ENCODE data around the gene LGALS9B. TPM values are rescaled to one million over a fixed set of nuclear protein-coding genes. Genes with fewer than 3 reads are reported as not detected.
"Not testable (repeated sequence)": the region's sequence is repeated elsewhere in the genome, so short reads cannot be mapped to it uniquely, and the experiment has no call there.

The LGALS9B gene
- total RNA-seq: 10 to 100 TPM in 3 of 5 donors, 1 to 10 TPM in 2; 2.2 to 48.7 (median 13.4) TPM
- 100 to 1,000 TPM in 1 of 3 donors, 1 to 10 TPM in 2; 1.3 to 131 (median 7.9) TPM for polyA plus RNA-seq
- long read RNA-seq, donor 1: 0 reads
- long read RNA-seq, donor 2, partial matches to known transcripts: 0 of 1 reads
- long read RNA-seq, donor 2, other reads (novel, unspliced or antisense): 0 of 1 reads
- long read RNA-seq, donor 3: 0 reads
- long read RNA-seq, donor 4: 0 reads
- long read RNA-seq, donor 5: 0 reads
- long read RNA-seq, donor 6: 0 reads
- long read RNA-seq, donor 7, partial matches to known transcripts: 0 of 1 reads
- long read RNA-seq, donor 7, other reads (novel, unspliced or antisense): 0 of 1 reads
- long read RNA-seq, donor 8: 0 reads
- long read RNA-seq, donor 9: 0 reads
- long read RNA-seq, donor 10, partial matches to known transcripts: 0 of 2 reads
- long read RNA-seq, donor 10, other reads (novel, unspliced or antisense): 0 of 2 reads

- intact Hi-C loops (cut with DNase I; ENCODE audit: low total_unique reads); H3K4me3 ChIP-seq; H3K4me1 ChIP-seq; H3K9me3 ChIP-seq; DNase-seq; H3K36me3 ChIP-seq; H3K27me3 ChIP-seq: not testable (repeated sequence)
- WGBS, 5 donors: 33% methylated on average over 1 of the region's 4 CpGs; no CpG with 5 or more reads in 4 of the 5 donors
- peak within 1 kb of the TSS in 3 of 5 donors; percentile 32 to 70 (median 46) for H3K27ac ChIP-seq
These were observed at the start of gene LGALS9B for GRCh38 chr17:20467447-20467846. LGALS9B (minus strand) TSS chr17:20467539; CDS start chr17:20467470, 69 bp downstream.

- H3K4me3 ChIP-seq; H3K9me3 ChIP-seq; DNase-seq; intact Hi-C loops (cut with DNase I; ENCODE audit: low total_unique reads); H3K4me1 ChIP-seq; H3K27ac ChIP-seq; H3K27me3 ChIP-seq; H3K36me3 ChIP-seq: not testable (repeated sequence)
- 83 to 95% (median 91%) methylated on average over 4 to 14 of the region's 17 CpGs; no CpG with 5 or more reads in 1 of the 5 donors for WGBS, 5 donors
These were observed 49.6 kb upstream of the LGALS9B start for GRCh38 chr17:20516986-20517385.

GRCh38 chr17:20515099-20515498, 47.8 kb upstream of the LGALS9B start:
- H3K4me1 ChIP-seq; H3K4me3 ChIP-seq; intact Hi-C loops (cut with DNase I; ENCODE audit: low total_unique reads); DNase-seq; H3K27me3 ChIP-seq; H3K27ac ChIP-seq; H3K36me3 ChIP-seq; H3K9me3 ChIP-seq: not testable (repeated sequence)
- WGBS, 5 donors: 80 to 96% (median 88%) methylated on average over 4 to 9 of the region's 10 CpGs

GRCh38 chr17:20513539-20513938, 46.2 kb upstream of the LGALS9B start:
- DNase-seq; intact Hi-C loops (cut with DNase I; ENCODE audit: low total_unique reads); H3K4me3 ChIP-seq; H3K9me3 ChIP-seq; H3K27me3 ChIP-seq; H3K4me1 ChIP-seq; H3K27ac ChIP-seq; H3K36me3 ChIP-seq: not testable (repeated sequence)
- 78 to 100% (median 94%) methylated on average over 1 to 2 of the region's 9 CpGs for WGBS, 5 donors

- intact Hi-C loops (cut with DNase I; ENCODE audit: low total_unique reads); H3K4me1 ChIP-seq; H3K36me3 ChIP-seq; H3K27me3 ChIP-seq; DNase-seq; H3K4me3 ChIP-seq; H3K9me3 ChIP-seq; H3K27ac ChIP-seq: not testable (repeated sequence)
- no CpG with 5 or more reads among the region's 18 CpGs for WGBS, 5 donors
These were observed 45.0 kb upstream of the LGALS9B start for GRCh38 chr17:20512378-20512777.

DNA sequence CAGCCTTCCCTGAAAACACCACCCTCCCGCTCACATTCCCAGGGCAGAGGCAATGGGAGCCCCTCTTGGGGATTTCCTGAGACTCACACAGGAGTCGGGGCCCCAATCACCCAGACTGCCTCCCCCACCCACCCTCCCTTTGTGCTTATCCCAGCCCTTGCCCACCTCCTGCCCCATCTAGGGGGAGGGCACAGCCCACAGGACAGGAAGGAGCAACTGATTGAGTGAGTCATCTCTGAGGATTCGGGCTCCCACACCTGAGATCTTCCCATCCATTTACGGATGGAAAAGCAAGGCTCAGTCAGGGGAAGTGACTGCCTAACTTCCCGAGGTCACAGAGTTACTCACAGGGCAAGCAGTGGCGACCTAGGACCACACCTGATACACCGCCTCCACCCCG, 44.4 kb upstream of the LGALS9B start:
- not testable (repeated sequence) for H3K36me3 ChIP-seq, H3K27ac ChIP-seq
- no CpG with 5 or more reads among the region's 8 CpGs for WGBS, 5 donors

GRCh38 chr17:20505333-20505732, 38.0 kb upstream of the LGALS9B start:
- H3K9me3 ChIP-seq; intact Hi-C loops (cut with DNase I; ENCODE audit: low total_unique reads); H3K27me3 ChIP-seq; H3K4me3 ChIP-seq; H3K4me1 ChIP-seq; DNase-seq; H3K27ac ChIP-seq; H3K36me3 ChIP-seq: not testable (repeated sequence)
- 79 to 87% (median 81%) methylated on average over 2 to 5 of the region's 16 CpGs; no CpG with 5 or more reads in 2 of the 5 donors for WGBS, 5 donors

More for the DNA sequence above, 44.4 kb upstream of the LGALS9B start:
- H3K4me3 ChIP-seq; H3K9me3 ChIP-seq; H3K4me1 ChIP-seq; H3K27me3 ChIP-seq; intact Hi-C loops (cut with DNase I; ENCODE audit: low total_unique reads); DNase-seq: not testable (repeated sequence)

DNA sequence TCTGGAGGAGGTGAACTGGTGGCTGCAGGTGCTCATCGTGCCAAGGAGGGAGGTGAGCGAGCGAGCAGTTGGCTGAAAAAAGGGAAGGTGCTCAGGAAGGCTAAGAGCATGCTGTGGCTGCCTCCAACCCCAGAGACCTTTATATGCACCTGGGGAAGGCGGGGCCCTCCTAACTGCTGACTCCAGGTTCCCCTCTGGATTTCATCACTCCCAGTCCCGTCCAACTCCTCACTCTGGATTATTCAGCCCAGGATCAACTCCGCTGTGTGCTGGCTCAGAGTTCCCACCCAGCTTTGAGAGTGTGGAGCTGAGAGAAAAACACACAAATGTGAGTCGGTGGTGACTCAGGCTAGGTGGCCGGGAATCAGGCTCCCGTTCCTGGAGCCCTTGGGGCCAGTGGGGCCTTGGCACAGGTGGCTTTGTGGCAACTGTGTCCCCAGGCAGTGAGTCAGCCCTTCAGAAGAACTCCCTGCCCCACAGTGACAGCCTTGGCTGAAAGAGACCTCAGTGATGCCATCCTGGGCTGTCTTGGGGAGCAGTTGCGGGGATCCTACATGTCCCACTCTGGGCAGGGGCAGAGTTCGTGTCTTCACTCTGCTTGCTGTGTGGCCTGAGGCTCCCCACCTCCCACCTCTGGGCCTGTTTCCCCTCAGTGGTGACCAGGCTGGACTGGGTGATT, 37.2 kb upstream of the LGALS9B start:
- DNase-seq; H3K27ac ChIP-seq; H3K27me3 ChIP-seq; H3K4me1 ChIP-seq; H3K9me3 ChIP-seq; intact Hi-C loops (cut with DNase I; ENCODE audit: low total_unique reads); H3K36me3 ChIP-seq; H3K4me3 ChIP-seq: not testable (repeated sequence)
- WGBS, 5 donors: 40 to 88% (median 81%) methylated on average over 1 to 3 of the region's 11 CpGs; no CpG with 5 or more reads in 2 of the 5 donors

- H3K4me1 ChIP-seq; H3K9me3 ChIP-seq; H3K27ac ChIP-seq; DNase-seq; H3K4me3 ChIP-seq; H3K27me3 ChIP-seq; intact Hi-C loops (cut with DNase I; ENCODE audit: low total_unique reads); H3K36me3 ChIP-seq: not testable (repeated sequence)
- 33 to 69% (median 49%) methylated on average over 3 to 9 of the region's 11 CpGs for WGBS, 5 donors
These were observed 34.6 kb upstream of the LGALS9B start for GRCh38 chr17:20501896-20502295.

DNA sequence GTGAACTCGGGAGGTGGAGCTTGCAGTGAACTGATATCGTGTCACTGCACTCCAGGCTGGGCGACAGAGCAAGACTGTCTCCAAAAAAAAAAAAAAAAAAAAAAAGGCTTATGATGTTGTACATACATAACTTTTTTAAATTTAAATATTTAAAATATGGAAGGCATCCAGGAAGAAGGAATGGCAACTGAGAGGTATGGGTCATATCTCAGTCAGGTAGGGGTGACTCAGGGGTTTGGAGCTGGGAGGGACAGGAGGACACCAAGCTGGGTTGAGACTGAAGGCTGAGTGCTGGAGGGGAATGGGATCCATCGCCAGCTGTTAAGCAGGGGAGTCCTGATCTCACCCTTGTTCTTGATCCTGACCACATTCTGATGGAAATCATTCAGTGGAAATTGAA, 33.0 kb upstream of the LGALS9B start:
- H3K27ac ChIP-seq; H3K4me1 ChIP-seq; H3K4me3 ChIP-seq; DNase-seq; H3K9me3 ChIP-seq; H3K36me3 ChIP-seq; H3K27me3 ChIP-seq; intact Hi-C loops (cut with DNase I; ENCODE audit: low total_unique reads): not testable (repeated sequence)
- 68 to 88% (median 76%) methylated on average over 4 of the region's 4 CpGs for WGBS, 5 donors

- H3K4me1 ChIP-seq; H3K36me3 ChIP-seq; H3K27me3 ChIP-seq; H3K9me3 ChIP-seq; H3K27ac ChIP-seq; intact Hi-C loops (cut with DNase I; ENCODE audit: low total_unique reads); DNase-seq; H3K4me3 ChIP-seq: not testable (repeated sequence)
- WGBS, 5 donors: 50 to 67% (median 53%) methylated on average over 3 to 5 of the region's 5 CpGs; no CpG with 5 or more reads in 1 of the 5 donors
These were observed 28.1 kb upstream of the LGALS9B start for GRCh38 chr17:20495420-20495819.

- intact Hi-C loops (cut with DNase I; ENCODE audit: low total_unique reads); H3K27ac ChIP-seq; H3K27me3 ChIP-seq; H3K4me1 ChIP-seq; DNase-seq; H3K9me3 ChIP-seq; H3K36me3 ChIP-seq; H3K4me3 ChIP-seq: not testable (repeated sequence)
- 82 to 95% (median 87%) methylated on average over 4 to 8 of the region's 9 CpGs for WGBS, 5 donors
These were observed 27.4 kb upstream of the LGALS9B start for GRCh38 chr17:20494735-20495134.

Measured in stomach (tissue), 19 donors.